Smooth muscle cell of the brain vasculature (primary cell): ENCODE measurements around the gene FATE1.

Experiments used
- DNase-seq: peaks from one replicate; pipeline ENCODE4 v3.0.0-alpha.2; 2012; ENCODE audit warnings: low read depth, low spot score

The FATE1 gene

GRCh38 chrX:151743651-151744470 is 28.0 kb downstream of the FATE1 start:
- DNase-seq = no peak

GRCh38 chrX:151745651-151746050 is 29.8 kb downstream of the FATE1 start:
- no peak for DNase-seq

GRCh38 chrX:151746502-151746901 is 30.7 kb downstream of the FATE1 start:
- DNase-seq = no peak

GRCh38 chrX:151750511-151750910 is 34.7 kb downstream of the FATE1 start:
- DNase-seq = no peak

- no peak for DNase-seq
Measured at GRCh38 chrX:151752847-151753246, 37.0 kb downstream of the FATE1 start.

- peak; percentile 12 for DNase-seq
Measured at GRCh38 chrX:151753313-151754046, 37.6 kb downstream of the FATE1 start.

- DNase-seq = no peak
Measured at GRCh38 chrX:151754047-151754429, 38.2 kb downstream of the FATE1 start.

GRCh38 chrX:151754641-151755215 is 38.9 kb downstream of the FATE1 start:
- DNase-seq = no peak

GRCh38 chrX:151759041-151759708 is 43.3 kb downstream of the FATE1 start:
- no peak for DNase-seq

GRCh38 chrX:151762802-151763201 is 47.0 kb downstream of the FATE1 start:
- no peak for DNase-seq

- DNase-seq = no peak
Measured at GRCh38 chrX:151763711-151764110, 47.9 kb downstream of the FATE1 start.

GRCh38 chrX:151765026-151765425 is 49.2 kb downstream of the FATE1 start:
- no peak for DNase-seq

- no peak for DNase-seq
Measured at GRCh38 chrX:151771726-151772125, 55.9 kb downstream of the FATE1 start.
